Neuron (in vitro differentiated cells): ENCODE results near the gene GREB1L.

Source experiments
- H2AFZ ChIP-seq: one replicate; pipeline ENCODE4 v1.6.1; 2013; ENCODE audit warnings: low read depth, mild to moderate bottlenecking, inconsistent platforms, low read length, moderate library complexity
- H3K27me3 ChIP-seq: one replicate; pipeline ENCODE4 v1.6.1; 2013; ENCODE audit warnings: low read length; ENCODE audit not compliant: insufficient read depth
- H3K36me3 ChIP-seq: one replicate; pipeline ENCODE4 v1.6.1; 2013; ENCODE audit warnings: low read length; ENCODE audit not compliant: insufficient read depth
- H3K4me1 ChIP-seq: one replicate; pipeline ENCODE4 v1.6.1; 2013; ENCODE audit warnings: low read length; ENCODE audit not compliant: insufficient read depth
- H3K4me3 ChIP-seq: 2 replicates; pipeline ENCODE4 v1.5.1; 2013; ENCODE audit warnings: mild to moderate bottlenecking, low read length, moderate library complexity
- H3K9me3 ChIP-seq: one replicate; pipeline ENCODE4 v1.6.1; 2013; ENCODE audit warnings: low read length

Gene GREB1L

DNA sequence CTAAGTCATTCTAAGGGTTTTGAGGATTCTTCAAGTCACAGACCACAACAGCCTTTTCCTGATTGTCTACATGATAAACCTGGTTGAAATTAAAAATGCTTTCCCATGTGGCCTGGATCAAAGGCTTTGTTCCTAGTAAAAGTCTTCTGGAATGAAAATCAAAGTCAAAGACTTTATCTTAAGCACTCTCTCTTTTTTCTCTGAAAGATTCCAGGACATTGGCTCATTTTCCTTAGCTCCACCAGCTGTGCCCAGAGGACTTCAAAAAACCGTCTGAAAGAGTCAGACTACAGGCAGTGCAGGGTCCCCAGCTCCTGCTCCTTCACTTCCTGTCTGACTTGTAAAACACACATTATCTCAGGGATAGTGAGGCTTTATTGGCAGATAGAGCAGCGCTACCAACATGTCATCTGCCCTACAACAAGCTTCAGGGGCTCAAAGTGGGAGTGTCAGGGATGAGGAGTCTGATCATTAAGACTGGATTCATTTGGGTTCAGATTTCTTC lies 210.3 kb downstream of the GREB1L start:
- H2AFZ ChIP-seq: no peak overlapping the region
- H3K9me3 ChIP-seq: no peaks in the 10 kb centered on the region
- H3K4me1 ChIP-seq: no peaks in the 10 kb centered on the region
- H3K36me3 ChIP-seq: peaks cover 89% of the 10 kb centered on the region
- H3K4me3 ChIP-seq: no peak overlapping the region
- H3K27me3 ChIP-seq: no peaks in the 10 kb centered on the region

DNA sequence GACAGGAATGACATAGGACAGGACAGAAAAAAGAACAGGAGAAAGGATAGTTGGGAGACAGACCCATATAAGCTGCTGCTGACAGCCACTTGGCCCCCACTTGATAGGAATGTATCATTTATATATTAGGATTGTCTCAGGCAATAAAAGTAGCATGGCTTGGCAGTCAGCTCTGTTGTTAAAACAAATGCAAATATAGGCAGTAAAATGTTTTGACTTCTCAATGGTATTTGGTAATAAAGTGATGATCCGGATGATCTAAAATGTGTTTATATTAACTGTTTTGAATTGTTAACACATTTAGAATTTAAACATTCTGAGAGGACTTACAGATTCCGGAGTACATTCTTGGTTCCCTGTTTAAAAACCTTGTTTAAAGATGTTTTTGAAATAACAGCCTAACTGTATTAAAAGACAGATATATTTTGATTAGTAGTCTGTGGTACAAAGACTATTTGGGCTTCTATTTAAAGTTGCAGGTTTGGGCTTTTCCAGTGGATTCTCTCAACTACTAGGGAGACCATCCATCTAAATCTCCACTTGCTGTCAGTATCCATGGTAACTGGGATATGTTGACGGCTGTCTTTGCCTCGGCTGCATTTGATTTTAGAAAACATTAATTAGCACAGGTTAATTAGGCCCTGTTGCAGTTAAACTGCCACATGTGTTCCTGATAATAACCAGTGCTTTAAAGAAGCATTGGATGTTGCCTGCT lies 210.9 kb downstream of the GREB1L start:
- Histone ChIP-seq H3K27me3 (no peaks in the 10 kb centered on the region), H3K36me3 (peaks cover 88% of the 10 kb centered on the region), H3K4me1 (no peaks in the 10 kb centered on the region), H2AFZ (no peak overlapping the region), H3K4me3 (no peak overlapping the region), H3K9me3 (no peaks in the 10 kb centered on the region)

DNA sequence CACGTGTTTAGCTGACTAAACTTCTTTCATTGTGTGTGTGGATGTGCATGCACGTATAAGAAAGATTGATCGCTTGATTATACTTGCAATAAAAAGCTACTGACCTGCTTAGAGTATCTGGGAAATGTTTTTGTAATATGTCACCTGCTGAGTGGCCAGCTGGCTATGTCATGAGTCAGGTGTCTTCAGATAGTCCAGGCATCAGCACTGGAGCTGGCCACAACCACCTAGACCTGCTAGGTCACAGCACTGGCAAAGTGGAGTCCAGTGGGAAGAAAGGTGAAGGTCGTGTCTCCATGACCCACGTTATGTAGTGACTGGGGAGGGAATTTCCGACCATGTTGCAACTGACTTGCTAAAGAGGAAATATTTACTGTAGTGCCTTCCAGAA lies 211.5 kb downstream of the GREB1L start:
- Histone ChIP-seq H2AFZ (no peak overlapping the region), H3K36me3 (peaks cover 90% of the 10 kb centered on the region)

DNA sequence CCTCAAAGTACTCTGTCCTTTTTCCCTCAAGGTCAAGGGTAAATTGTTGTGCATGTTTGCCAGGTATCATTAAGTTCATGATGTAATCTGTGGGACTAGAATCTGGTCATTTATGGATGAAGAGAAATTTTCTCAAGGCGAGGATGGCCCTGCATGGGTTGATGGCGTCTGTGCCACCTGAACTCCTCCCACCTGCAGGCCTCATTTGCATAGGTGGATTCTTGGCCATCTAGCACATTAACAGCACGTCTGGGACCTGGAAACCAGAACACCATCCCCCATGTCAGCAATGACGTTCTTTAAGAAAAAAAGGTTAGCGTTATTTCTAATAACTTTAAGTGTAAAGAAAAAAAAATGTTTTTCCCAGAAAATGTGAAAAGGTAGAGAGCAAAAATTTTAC lies 212.7 kb downstream of the GREB1L start:
- H2AFZ ChIP-seq: no peak overlapping the region
- no peaks in the 10 kb centered on the region for H3K9me3 ChIP-seq
- no peak overlapping the region for H3K4me3 ChIP-seq
- H3K4me1 ChIP-seq: no peaks in the 10 kb centered on the region
- H3K36me3 ChIP-seq: peaks cover 89% of the 10 kb centered on the region
- no peaks in the 10 kb centered on the region for H3K27me3 ChIP-seq

More for the DNA sequence above, 211.5 kb downstream of the GREB1L start:
- Histone ChIP-seq H3K27me3 (no peaks in the 10 kb centered on the region), H3K4me3 (no peak overlapping the region), H3K4me1 (no peaks in the 10 kb centered on the region), H3K9me3 (no peaks in the 10 kb centered on the region)

DNA sequence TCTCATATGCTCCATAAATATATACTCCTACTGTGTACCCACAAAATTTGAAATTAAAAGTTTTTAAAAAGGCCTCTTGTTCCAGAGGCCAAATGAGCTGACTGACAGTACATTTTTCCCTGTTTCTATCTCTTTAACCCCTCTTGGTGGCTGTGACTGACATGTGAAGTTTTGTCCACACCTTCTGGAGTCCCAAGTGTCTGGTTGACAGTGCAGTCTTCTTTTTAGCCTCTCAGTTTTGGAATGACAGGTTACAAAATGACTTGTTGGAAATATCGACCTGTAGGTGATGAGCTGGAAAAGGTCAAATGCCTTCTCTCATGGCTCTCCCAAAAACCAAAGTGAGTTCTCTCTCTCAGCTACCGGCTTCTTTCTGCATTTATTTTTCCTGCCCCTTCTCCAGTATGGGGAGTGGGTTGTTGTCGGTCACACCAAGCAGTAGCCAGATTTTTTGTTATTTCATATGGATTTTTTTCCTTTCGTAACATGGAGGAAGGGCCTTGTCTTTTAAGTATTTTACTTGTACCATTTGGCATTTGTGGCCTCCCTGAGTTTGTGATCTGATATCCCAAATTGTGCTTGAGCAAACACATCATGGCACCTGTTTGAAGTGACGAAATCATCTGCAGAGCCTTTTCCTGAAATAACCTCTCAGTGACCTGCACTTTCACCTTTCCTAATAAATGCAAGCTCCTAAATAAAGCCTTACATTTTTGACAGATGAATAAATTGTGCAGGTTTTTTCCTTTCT lies 214.6 kb downstream of the GREB1L start:
- H2AFZ ChIP-seq: no peak overlapping the region
- H3K4me3 ChIP-seq: no peak overlapping the region
- H3K9me3 ChIP-seq: no peaks in the 10 kb centered on the region
- no peaks in the 10 kb centered on the region for H3K27me3 ChIP-seq
- H3K4me1 ChIP-seq: no peaks in the 10 kb centered on the region
- peaks cover 86% of the 10 kb centered on the region for H3K36me3 ChIP-seq

DNA sequence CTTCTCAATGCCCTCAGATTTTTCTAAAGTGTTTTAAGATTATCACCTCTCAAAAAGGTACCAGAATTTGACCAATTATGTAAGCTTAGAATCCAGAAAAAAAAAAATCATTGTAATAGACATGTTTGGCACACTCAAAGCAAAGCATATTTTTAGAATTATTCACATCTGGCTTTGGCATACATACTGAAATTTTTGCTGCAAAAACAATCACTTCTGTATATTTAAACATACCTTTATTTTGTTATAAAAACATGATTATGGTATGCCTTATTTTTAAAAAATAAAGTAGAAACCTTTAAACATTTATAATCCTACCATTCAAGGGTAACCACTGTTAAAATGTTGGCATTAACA lies 215.1 kb downstream of the GREB1L start:
- Histone ChIP-seq H3K27me3 (no peaks in the 10 kb centered on the region), H3K36me3 (peaks cover 86% of the 10 kb centered on the region), H3K4me3 (no peak overlapping the region), H2AFZ (no peak overlapping the region), H3K4me1 (no peaks in the 10 kb centered on the region), H3K9me3 (no peaks in the 10 kb centered on the region)

DNA sequence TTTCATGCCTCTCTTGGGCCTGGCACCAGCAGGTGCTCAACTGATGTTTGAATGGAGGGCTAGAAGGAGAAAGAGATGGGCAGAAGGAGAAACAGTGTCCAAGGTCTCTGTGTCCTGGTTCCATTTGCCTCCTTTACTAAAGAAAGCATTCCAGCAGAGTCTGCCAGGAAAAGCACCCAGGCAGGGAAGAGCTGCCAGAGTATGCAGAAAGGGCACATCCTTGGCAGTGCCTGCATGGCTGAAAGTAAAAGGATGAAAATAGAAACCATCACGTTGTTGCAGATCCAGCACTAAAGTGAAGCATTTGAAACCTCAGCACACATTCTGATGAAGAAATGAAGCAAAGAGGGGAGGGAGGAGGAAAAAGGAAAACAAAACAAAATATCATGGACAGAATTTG lies 216.3 kb downstream of the GREB1L start:
- no peak overlapping the region for H3K4me3 ChIP-seq

DNA sequence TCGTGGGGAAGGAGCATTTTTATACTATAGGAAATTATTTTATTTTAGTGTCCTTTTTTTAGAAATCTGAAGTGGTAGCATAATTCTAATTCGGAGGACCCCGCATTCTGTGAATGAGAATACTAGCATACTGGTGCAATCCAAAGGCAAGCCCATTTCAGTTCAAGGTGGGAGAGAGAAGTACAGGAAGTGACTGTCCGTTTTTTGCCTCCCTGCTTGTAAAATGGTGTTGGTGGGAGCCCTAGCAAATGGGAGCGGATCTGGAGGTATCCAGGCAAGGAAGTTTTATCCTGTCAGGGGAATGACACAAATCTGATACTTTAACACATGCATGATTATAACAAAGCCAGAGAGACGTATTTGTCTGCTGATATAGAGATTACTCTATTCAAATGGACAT lies 216.8 kb downstream of the GREB1L start:
- H3K4me1 ChIP-seq: no peaks in the 10 kb centered on the region
- H3K9me3 ChIP-seq: no peaks in the 10 kb centered on the region
- H3K4me3 ChIP-seq: no peak overlapping the region
- H3K27me3 ChIP-seq: no peaks in the 10 kb centered on the region
- peaks cover 81% of the 10 kb centered on the region for H3K36me3 ChIP-seq
- no peak overlapping the region for H2AFZ ChIP-seq

More for the DNA sequence above, 216.3 kb downstream of the GREB1L start:
- peaks cover 81% of the 10 kb centered on the region for H3K36me3 ChIP-seq
- no peaks in the 10 kb centered on the region for H3K4me1 ChIP-seq
- no peaks in the 10 kb centered on the region for H3K9me3 ChIP-seq
- no peak overlapping the region for H2AFZ ChIP-seq
- no peaks in the 10 kb centered on the region for H3K27me3 ChIP-seq

DNA sequence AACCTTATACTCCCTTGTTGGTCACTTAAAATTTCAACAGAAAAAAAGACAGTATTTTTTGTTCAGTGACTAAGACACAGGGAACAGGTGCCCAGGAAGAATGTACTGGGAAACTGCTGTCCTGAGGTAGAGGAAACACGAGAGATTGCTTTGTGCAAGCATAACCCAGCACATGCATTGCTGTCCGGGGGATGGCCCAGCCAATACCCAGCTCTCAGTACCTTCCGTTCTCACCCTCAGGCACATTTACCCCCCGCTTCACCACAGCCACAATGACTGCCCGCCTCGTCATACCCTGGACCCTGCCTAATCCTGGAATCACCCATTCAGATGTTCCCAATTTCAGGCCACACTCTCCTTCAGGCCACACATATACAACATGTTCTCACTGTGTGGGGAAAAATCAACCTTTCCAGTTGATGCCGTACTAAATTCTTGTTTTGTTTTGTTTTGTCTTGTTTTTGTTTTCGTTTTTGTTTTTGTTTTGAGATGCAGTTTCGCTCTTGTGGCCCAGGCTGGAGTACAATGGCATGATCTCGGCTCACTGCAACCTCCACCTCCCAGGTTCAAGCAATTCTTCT lies 217.8 kb downstream of the GREB1L start:
- Histone ChIP-seq H3K36me3 (peaks cover 77% of the 10 kb centered on the region), H3K4me3 (no peak overlapping the region), H3K4me1 (no peaks in the 10 kb centered on the region), H3K9me3 (no peaks in the 10 kb centered on the region), H2AFZ (no peak overlapping the region), H3K27me3 (no peaks in the 10 kb centered on the region)

DNA sequence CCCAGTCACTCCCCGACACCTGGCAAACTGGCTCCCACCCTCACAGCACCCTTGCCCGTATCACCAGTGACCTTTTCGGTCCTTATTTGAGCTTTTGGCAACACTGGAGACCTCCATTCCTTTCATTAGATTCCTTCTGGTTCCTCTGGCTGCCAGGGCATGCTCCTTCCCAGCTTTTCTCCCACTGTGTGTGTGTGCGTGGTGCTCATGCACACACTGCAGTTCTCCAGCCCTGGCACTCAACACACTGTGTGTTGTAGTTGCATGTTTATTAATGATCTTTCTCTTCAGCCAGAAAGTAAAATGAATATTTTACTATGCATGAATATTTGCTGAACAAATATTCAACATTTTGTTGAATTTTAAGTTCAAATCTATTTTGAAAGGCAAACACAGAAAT lies 219.4 kb downstream of the GREB1L start:
- Histone ChIP-seq H3K27me3 (no peaks in the 10 kb centered on the region), H3K4me1 (no peaks in the 10 kb centered on the region), H3K9me3 (no peaks in the 10 kb centered on the region), H2AFZ (no peak overlapping the region), H3K4me3 (no peak overlapping the region), H3K36me3 (peaks cover 76% of the 10 kb centered on the region)

DNA sequence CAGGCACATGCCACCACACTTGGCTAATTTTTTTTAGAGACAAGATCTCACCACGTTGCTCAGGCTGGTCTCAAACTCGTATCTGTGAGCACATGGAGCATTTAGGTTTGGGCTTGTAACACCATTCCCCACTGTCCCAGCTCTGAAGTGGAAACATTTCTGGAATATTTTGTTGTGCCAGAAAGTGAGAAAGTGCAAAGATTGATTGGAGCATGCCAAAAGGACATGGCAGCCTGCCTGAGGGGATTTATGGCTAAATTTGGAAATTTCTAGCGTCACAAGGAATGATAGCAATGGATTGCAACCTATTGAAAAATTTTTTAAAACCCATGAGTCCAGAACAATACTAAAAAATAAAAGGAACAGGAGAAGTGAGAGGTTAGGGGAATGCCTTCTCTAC lies 221.7 kb downstream of the GREB1L start:
- no peak overlapping the region for H2AFZ ChIP-seq
- no peaks in the 10 kb centered on the region for H3K4me1 ChIP-seq
- no peak overlapping the region for H3K4me3 ChIP-seq
- H3K9me3 ChIP-seq: no peaks in the 10 kb centered on the region
- H3K27me3 ChIP-seq: no peaks in the 10 kb centered on the region
- peaks cover 74% of the 10 kb centered on the region for H3K36me3 ChIP-seq

DNA sequence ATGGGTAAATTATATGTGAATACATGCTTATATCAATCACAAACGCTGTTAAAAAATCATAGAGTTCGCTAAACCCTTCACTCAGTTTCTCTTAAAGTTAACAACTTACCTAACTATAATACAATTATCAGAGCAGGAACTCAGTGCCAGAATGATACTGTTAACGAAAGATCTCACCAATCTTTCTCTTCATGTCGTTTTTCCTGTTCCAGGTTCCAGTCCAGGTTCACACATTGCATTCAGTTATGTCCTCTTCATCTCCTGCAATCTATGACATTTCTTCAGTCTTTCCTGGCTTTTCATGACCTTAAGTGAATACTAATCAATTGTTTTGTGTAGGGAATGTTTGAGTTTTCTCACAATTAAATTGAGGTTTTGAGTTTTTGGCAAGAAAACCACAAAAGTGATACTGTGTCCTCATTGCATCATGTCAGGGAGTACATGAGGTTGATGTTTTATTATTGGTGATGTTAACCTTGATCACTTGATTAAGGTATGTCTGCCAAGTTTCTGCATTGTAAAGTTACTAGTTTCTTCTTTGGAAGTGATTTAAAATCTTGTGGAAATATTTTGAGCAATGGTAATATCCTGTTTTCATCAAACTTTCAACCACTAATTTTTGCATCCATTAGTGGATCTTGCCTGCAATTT lies 226.6 kb downstream of the GREB1L start:
- Histone ChIP-seq H3K4me3 (no peak overlapping the region), H3K4me1 (no peaks in the 10 kb centered on the region), H2AFZ (no peak overlapping the region), H3K36me3 (peaks cover 79% of the 10 kb centered on the region), H3K27me3 (no peaks in the 10 kb centered on the region), H3K9me3 (no peaks in the 10 kb centered on the region)

DNA sequence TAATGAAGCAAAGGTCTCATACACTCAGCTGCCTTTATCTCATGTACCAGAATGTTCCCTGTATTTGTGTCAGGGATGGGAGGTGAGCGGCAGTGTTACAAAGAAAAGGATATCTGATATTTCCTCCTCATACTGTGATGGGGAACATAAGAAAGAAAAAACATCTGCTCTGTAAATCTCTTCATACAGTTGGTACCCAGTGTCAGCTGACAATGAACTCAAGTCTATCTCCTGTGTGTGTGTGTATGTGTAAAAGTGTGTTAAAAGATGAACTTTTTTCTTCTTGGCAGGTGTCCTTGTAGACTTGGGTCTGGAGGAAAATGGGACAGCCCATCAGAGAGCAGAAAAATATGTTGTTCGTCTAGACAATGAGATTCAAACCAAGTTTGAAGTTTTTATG lies 230.7 kb downstream of the GREB1L start:
- no peak overlapping the region for H3K4me3 ChIP-seq
- H3K4me1 ChIP-seq: no peaks in the 10 kb centered on the region
- H3K36me3 ChIP-seq: peaks cover 68% of the 10 kb centered on the region
- no peaks in the 10 kb centered on the region for H3K27me3 ChIP-seq
- no peak overlapping the region for H2AFZ ChIP-seq
- no peaks in the 10 kb centered on the region for H3K9me3 ChIP-seq
